Upper lobe of right lung (tissue), 1 donor: ENCODE measurements around the gene TEX13A. TPM values are rescaled to one million over a fixed set of nuclear protein-coding genes. Genes with fewer than 3 reads are reported as not detected.

Source experiments
- ATAC-seq: fragments of 200-7000 bp; cut with Tn5 transposase; one replicate; pipeline ENCODE4 v1.9.1; 2020; ENCODE audit warnings: mild to moderate bottlenecking, moderate library complexity
- DNase-seq: peaks from one replicate; pipeline ENCODE4 v3.0.0-alpha.2; 2020
- H3K27ac ChIP-seq: fragments of 200-600 bp; one replicate; pipeline ENCODE4 v1.8.0; 2022
- H3K27me3 ChIP-seq: fragments of 200-600 bp; one replicate; pipeline ENCODE4 v1.8.0; 2022; ENCODE audit warnings: mild to moderate bottlenecking
- H3K36me3 ChIP-seq: fragments of 200-600 bp; one replicate; pipeline ENCODE4 v1.8.0; 2022
- H3K4me1 ChIP-seq: fragments of 200-600 bp; one replicate; pipeline ENCODE4 v1.8.0; 2022
- H3K4me3 ChIP-seq: fragments of 200-600 bp; one replicate; pipeline ENCODE4 v1.8.0; 2022; ENCODE audit warnings: mild to moderate bottlenecking
- H3K9me3 ChIP-seq: fragments of 200-600 bp; one replicate; pipeline ENCODE4 v1.8.0; 2022
- intact Hi-C: fragments of 100-400 bp; cut with DNase I; formaldehyde crosslinking; loops from one replicate; pipeline ENCODE4 v1.11.0; 2022
- total RNA-seq: library from RNA; stranded (reverse); fragmentation: NEBNext Ultra II Directional; extraction: Animal tissue kit (Norgen Biotek cat#: 25700); gene quantifications from one replicate; pipeline ENCODE4 v1.2.1, GENCODE V29; 2021
- TF ChIP-seq, protein P1 (sequence below): fragments of 200-600 bp; IDR thresholded peaks from one replicate; pipeline ENCODE4 v1.8.0; 2022; ENCODE audit warnings: antibody characterized with exemption
- donor health status: DM: no; HTN: yes; CAD: no; lungs with severe emphysema.

The TEX13A gene
- total RNA-seq, 1 donor from 2014 or later, result not detected

DNA sequence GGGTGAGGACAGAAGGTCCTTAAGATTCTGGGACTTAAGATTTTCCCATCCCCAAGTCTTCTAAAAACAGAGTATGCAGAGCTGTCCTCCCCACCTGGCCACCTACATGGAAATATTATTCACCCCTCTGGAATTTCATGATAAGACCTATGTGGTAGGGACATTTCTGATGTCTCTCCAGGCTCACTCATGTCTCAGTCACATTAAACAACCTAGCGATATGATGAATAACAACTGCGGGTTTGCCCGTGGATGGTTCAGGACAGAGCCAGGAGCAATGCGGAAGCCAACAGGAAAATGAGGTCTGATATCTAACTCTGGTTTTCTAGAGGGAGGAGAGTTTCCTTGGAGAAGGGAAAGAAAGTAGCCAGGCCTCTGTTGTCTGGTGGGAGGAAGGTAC is 47.4 kb downstream of the TEX13A start:
- H3K27me3 ChIP-seq, result no peaks in the 10 kb centered on the region
- intact Hi-C loops, result no loop called here

More for the DNA sequence above, 47.4 kb downstream of the TEX13A start:
- H3K36me3 ChIP-seq, result no peaks in the 10 kb centered on the region
- H3K9me3 ChIP-seq, result no peaks in the 10 kb centered on the region
- H3K4me3 ChIP-seq, result no peak overlapping the region
- DNase-seq (no peak), ATAC-seq (no peak)
- no peaks in the 10 kb centered on the region for H3K4me1 ChIP-seq
- H3K27ac ChIP-seq, result no peak overlapping the region
- TF ChIP-seq, protein P1, sequence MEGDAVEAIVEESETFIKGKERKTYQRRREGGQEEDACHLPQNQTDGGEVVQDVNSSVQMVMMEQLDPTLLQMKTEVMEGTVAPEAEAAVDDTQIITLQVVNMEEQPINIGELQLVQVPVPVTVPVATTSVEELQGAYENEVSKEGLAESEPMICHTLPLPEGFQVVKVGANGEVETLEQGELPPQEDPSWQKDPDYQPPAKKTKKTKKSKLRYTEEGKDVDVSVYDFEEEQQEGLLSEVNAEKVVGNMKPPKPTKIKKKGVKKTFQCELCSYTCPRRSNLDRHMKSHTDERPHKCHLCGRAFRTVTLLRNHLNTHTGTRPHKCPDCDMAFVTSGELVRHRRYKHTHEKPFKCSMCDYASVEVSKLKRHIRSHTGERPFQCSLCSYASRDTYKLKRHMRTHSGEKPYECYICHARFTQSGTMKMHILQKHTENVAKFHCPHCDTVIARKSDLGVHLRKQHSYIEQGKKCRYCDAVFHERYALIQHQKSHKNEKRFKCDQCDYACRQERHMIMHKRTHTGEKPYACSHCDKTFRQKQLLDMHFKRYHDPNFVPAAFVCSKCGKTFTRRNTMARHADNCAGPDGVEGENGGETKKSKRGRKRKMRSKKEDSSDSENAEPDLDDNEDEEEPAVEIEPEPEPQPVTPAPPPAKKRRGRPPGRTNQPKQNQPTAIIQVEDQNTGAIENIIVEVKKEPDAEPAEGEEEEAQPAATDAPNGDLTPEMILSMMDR, result no peak
